ENCODE measurements around the gene GH1. TPM values are rescaled to one million over a fixed set of nuclear protein-coding genes. Genes with fewer than 3 reads are reported as not detected.

The GH1 gene
- not detected in 2 replicates for total RNA-seq

GRCh38 chr17:63918789-63919305 lies at the start of gene GH1:
TSS of gene GH1 (minus strand) at chr17:63918839. CDS start at chr17:63918776, 63 bp downstream.

GRCh38 chr17:63931981-63932561 lies 13.4 kb upstream of the GH1 start, which contains the start of gene CD79B:
TSS of gene CD79B (minus strand) at chr17:63932331. CDS start at chr17:63932261, 70 bp downstream.

GRCh38 chr17:63911041-63911635 lies 7.5 kb downstream of the GH1 start, which contains the start of gene CSHL1:
TSS of gene CSHL1 (minus strand) at chr17:63911258. CDS start at chr17:63911196, 62 bp downstream.

GRCh38 chr17:63896524-63897354 lies 21.9 kb downstream of the GH1 start, which contains the start of gene CSH1:
TSS of gene CSH1 (minus strand) at chr17:63896574. CDS start at chr17:63896511, 63 bp downstream.

GRCh38 chr17:63881935-63882601 lies 36.6 kb downstream of the GH1 start, which contains the start of gene GH2:
TSS of gene GH2 (minus strand) at chr17:63881944. CDS start at chr17:63881801, 143 bp downstream.

GRCh38 chr17:63873577-63873976 lies 45.1 kb downstream of the GH1 start, which contains the start of gene CSH2:
TSS of gene CSH2 (minus strand) at chr17:63873677. CDS start at chr17:63873614, 63 bp downstream.

Other genes with a start within 250 kb of the GH1 start
- 30.8 and 53.5 TPM in 2 replicates for gene LIMD2, start 218.7 kb downstream of the GH1 start, total RNA-seq
- gene STRADA, start 177.0 kb downstream of the GH1 start, total RNA-seq = 21.0 and 23.1 TPM in 2 replicates
- gene CCDC47, start 145.2 kb downstream of the GH1 start, total RNA-seq = 33.8 and 35.8 TPM in 2 replicates
- gene DDX42, start 144.7 kb downstream of the GH1 start, total RNA-seq = 33.0 and 35.4 TPM in 2 replicates
- gene PSMC5, start 91.4 kb downstream of the GH1 start, total RNA-seq = 80.3 and 89.9 TPM in 2 replicates
- gene FTSJ3, start 91.2 kb downstream of the GH1 start, total RNA-seq = 44.4 and 57.3 TPM in 2 replicates
- 72.2 and 84.7 TPM in 2 replicates for gene SMARCD2, start 76.2 kb downstream of the GH1 start, total RNA-seq
- not detected in 2 replicates for gene CSH2, start 45.2 kb downstream of the GH1 start, total RNA-seq
- not detected in 2 replicates for gene GH2, start 36.9 kb downstream of the GH1 start, total RNA-seq
- gene CSH1, start 22.3 kb downstream of the GH1 start, total RNA-seq = not detected in 2 replicates
- not detected in 2 replicates for gene CSHL1, start 7.6 kb downstream of the GH1 start, total RNA-seq
- gene CD79B, start 13.5 kb upstream of the GH1 start, total RNA-seq = 2.9 and 4.5 TPM in 2 replicates
- 0.34 TPM in 1 of 2 replicates, not detected in the other for gene SCN4A, start 54.1 kb upstream of the GH1 start, total RNA-seq
- 0.27 TPM in 1 of 2 replicates, not detected in the other for gene PRR29, start 79.5 kb upstream of the GH1 start, total RNA-seq
- gene ICAM2, start 101.8 kb upstream of the GH1 start, total RNA-seq = 1,396 and 1,507 TPM in 2 replicates
- gene ERN1, start 211.3 kb upstream of the GH1 start, total RNA-seq = 8.7 and 9.8 TPM in 2 replicates